SK-N-SH (cell line): Measurements from ENCODE around the gene GDF3. TPM values are rescaled to one million over a fixed set of nuclear protein-coding genes. Genes with fewer than 3 reads are reported as not detected.

ENCODE experiments used
- CTCF ChIA-PET: fragments of 300-600, 350-600 bp; formaldehyde crosslinking; extraction: SDS; loops from one replicate; lab custom pipeline; 2021; lab: Yijun Ruan, JAX
- POLR2A ChIA-PET: fragments of 350-600 bp; sonication (Branson Sonifier 250); formaldehyde crosslinking; extraction: SDS; loops from one replicate; lab custom pipeline; 2020; ENCODE audit warnings: antibody characterized with exemption, inconsistent platforms; lab: Yijun Ruan, JAX
- DNase-seq: peaks from one replicate; pipeline ENCODE4 v3.0.0; 2012
- H2AFZ ChIP-seq: fragments of 200-600 bp; sonication (generic); 2 replicates; pipeline ENCODE4 v1.8.1; 2016; ENCODE audit warnings: antibody characterized with exemption, mild to moderate bottlenecking, low read depth
- H3F3A ChIP-seq: fragments of 200-600 bp; sonication (generic); replicated peaks from 2 replicates; pipeline ENCODE3; 2016; ENCODE audit warnings: antibody characterized with exemption, mild to moderate bottlenecking; ENCODE audit not compliant: insufficient read depth
- H3K27ac ChIP-seq, 2 experiments: fragments of 200-500 bp in 1 of 2; fragments of 200-600 bp in 1 of 2; sonication (Bioruptor generic) in 1 of 2; sonication (generic), shearing (Covaris generic) in 1 of 2; 2 replicates each; pipeline versions ENCODE4 v1.5.1 to v1.6.1; 2014 to 2016; ENCODE audit warnings: low read depth in 2 of 2, inconsistent platforms in 1 of 2, low read length in 1 of 2, mild to moderate bottlenecking in 1 of 2, mixed read lengths in 1 of 2
- H3K27me3 ChIP-seq: fragments of 200-600 bp; sonication (generic), shearing (Covaris generic); 2 replicates; pipeline ENCODE4 v1.6.1; 2016; ENCODE audit warnings: mixed run types; ENCODE audit not compliant: insufficient read depth
- H3K36me3 ChIP-seq, 2 experiments: fragments of 200-500 bp in 1 of 2; fragments of 200-600 bp in 1 of 2; sonication (Bioruptor generic) in 1 of 2; sonication (generic) in 1 of 2; replicated peaks in 1 of 2; 2 replicates each; pipeline versions ENCODE3 to v1.5.1; 2014 to 2016; ENCODE audit warnings: low read length in 1 of 2, mild to moderate bottlenecking in 1 of 2; ENCODE audit not compliant: insufficient read depth in 2 of 2, control insufficient read depth in 1 of 2
- H3K4me1 ChIP-seq, 2 experiments: fragments of 200-500 bp in 1 of 2; fragments of 200-600 bp in 1 of 2; sonication (Bioruptor generic) in 1 of 2; sonication (generic), shearing (Covaris generic) in 1 of 2; 2 replicates each; pipeline versions ENCODE4 v1.5.1 to v1.6.1; 2014 to 2016; ENCODE audit warnings: low read depth in 1 of 2, low read length in 1 of 2, mixed run types in 1 of 2; ENCODE audit not compliant: insufficient read depth in 2 of 2, control insufficient read depth in 1 of 2
- H3K4me2 ChIP-seq: fragments of 200-600 bp; sonication (generic), shearing (Covaris generic); 2 replicates; pipeline ENCODE4 v1.6.1; 2017; ENCODE audit warnings: mixed run types
- H3K4me3 ChIP-seq, 2 experiments: fragments of 200-500 bp in 1 of 2; fragments of 200-600 bp in 1 of 2; sonication (Bioruptor generic) in 1 of 2; sonication (generic), shearing (Covaris generic) in 1 of 2; 2 replicates each; pipeline versions ENCODE4 v1.5.1 to v1.8.1; 2014 to 2016; ENCODE audit warnings: low read depth in 2 of 2, inconsistent platforms in 1 of 2, low read length in 1 of 2, mild to moderate bottlenecking in 1 of 2, mixed read lengths in 1 of 2, moderate library complexity in 1 of 2
- H3K79me2 ChIP-seq: fragments of 200-600 bp; sonication (generic); 2 replicates; pipeline ENCODE4 v1.8.1; 2017; ENCODE audit warnings: mild to moderate bottlenecking; ENCODE audit not compliant: insufficient read depth
- H3K9ac ChIP-seq: fragments of 200-600 bp; sonication (generic); 2 replicates; pipeline ENCODE4 v1.6.1; 2017; ENCODE audit warnings: mixed run types
- H3K9me2 ChIP-seq: fragments of 200-600 bp; sonication (generic); 2 replicates; pipeline ENCODE4 v1.6.1; 2017; ENCODE audit warnings: mixed run types
- H3K9me3 ChIP-seq: fragments of 200-600 bp; sonication (generic); 2 replicates; pipeline ENCODE4 v1.6.1; 2017; ENCODE audit warnings: mixed run types, mild to moderate bottlenecking, moderate library complexity
- H4K20me1 ChIP-seq: fragments of 200-600 bp; sonication (generic); 2 replicates; pipeline ENCODE4 v1.6.1; 2017; ENCODE audit warnings: mild to moderate bottlenecking, mixed run types; ENCODE audit not compliant: insufficient read depth
- CHD2 ChIP-seq: fragments of 150-350 bp; IDR thresholded peaks from 2 replicates; pipeline ENCODE4 v1.6.1; 2018; ENCODE audit warnings: low read length; ENCODE audit not compliant: partially characterized antibody
- ELF1 ChIP-seq: IDR thresholded peaks from 2 replicates; pipeline ENCODE4 v1.4.0; 2012
- EP300 ChIP-seq, 2 experiments: IDR thresholded peaks; 2 replicates each; pipeline versions ENCODE4 v1.4.0 to v1.6.1; 2012; ENCODE audit warnings: borderline replicate concordance in 1 of 2, low read depth in 1 of 2, low read length in 1 of 2
- FOXJ3 ChIP-seq: sonication (generic); formaldehyde crosslinking; IDR thresholded peaks from 2 replicates; pipeline ENCODE4 v1.5.1; 2020; ENCODE audit warnings: mild to moderate bottlenecking, missing genetic modification reagents
- GABPA ChIP-seq: IDR thresholded peaks from 2 replicates; pipeline ENCODE4 v1.4.0; 2012; ENCODE audit warnings: low read depth, mild to moderate bottlenecking
- NFIC ChIP-seq: IDR thresholded peaks from 2 replicates; pipeline ENCODE4 v1.4.0; 2012; ENCODE audit warnings: borderline replicate concordance
- NRF1 ChIP-seq: IDR thresholded peaks from 2 replicates; pipeline ENCODE4 v1.6.1; 2012; ENCODE audit warnings: low read depth, mild to moderate bottlenecking, low read length
- POLR2AphosphoS5 ChIP-seq: IDR thresholded peaks from 2 replicates; pipeline ENCODE4 v1.6.1; 2012; ENCODE audit warnings: low read depth, low read length
- RAD21 ChIP-seq: IDR thresholded peaks from 2 replicates; pipeline ENCODE4 v1.6.1; 2012; ENCODE audit warnings: mild to moderate bottlenecking, low read length
- RXRA ChIP-seq: IDR thresholded peaks from 2 replicates; pipeline ENCODE4 v1.4.0; 2012; ENCODE audit warnings: low read depth, mild to moderate bottlenecking, borderline replicate concordance
- SIN3A ChIP-seq: IDR thresholded peaks from 2 replicates; pipeline ENCODE4 v1.6.1; 2012; ENCODE audit warnings: low read depth, mild to moderate bottlenecking, low read length, moderate library complexity, borderline replicate concordance
- SMC3 ChIP-seq: IDR thresholded peaks from 2 replicates; pipeline ENCODE4 v1.6.1; 2012; ENCODE audit warnings: low read depth, low read length, improper control_type of control experiment
- TCF12 ChIP-seq: IDR thresholded peaks from 2 replicates; pipeline ENCODE4 v1.4.0; 2012
- TEAD4 ChIP-seq: IDR thresholded peaks from 2 replicates; pipeline ENCODE4 v1.4.0; 2012; ENCODE audit warnings: mild to moderate bottlenecking, borderline replicate concordance; ENCODE audit not compliant: insufficient read depth
- WGBS: methylation state at CpG from one replicate; pipeline ENCODE4 v1.1.6; 2017; ENCODE audit warnings: low lambda C conversion rate; 5-methylcytosine and 5-hydroxymethylcytosine counted together
- polyA plus RNA-seq, 3 experiments: library from polyadenylated mRNA; depleted of rRNA; stranded (reverse); fragments of >200 nt; gene quantifications; 2 replicates each; pipeline ENCODE4 v1.2.3, GENCODE V29; 2012
- TF ChIP-seq, protein P1 (sequence below): fragments of 200-600 bp; sonication (generic); IDR thresholded peaks from 2 replicates; pipeline ENCODE4 v1.6.1; 2017; ENCODE audit warnings: antibody characterized with exemption, mild to moderate bottlenecking, moderate library complexity
- TF ChIP-seq, protein P2 (sequence below): IDR thresholded peaks from 2 replicates; pipeline ENCODE4 v1.6.1; 2012; ENCODE audit warnings: mild to moderate bottlenecking, low read depth, low read length, moderate library complexity
- TF ChIP-seq, protein P3 (sequence below): fragments of 150-350 bp; IDR thresholded peaks from 2 replicates; pipeline ENCODE4 v1.6.1; 2016; ENCODE audit warnings: mild to moderate bottlenecking, low read depth, low read length
- TF ChIP-seq, protein P4 (sequence below): IDR thresholded peaks from 2 replicates; pipeline ENCODE4 v1.4.0; 2012; ENCODE audit warnings: low read depth
- TF ChIP-seq, protein P5 (sequence below): fragments of 150-350 bp; IDR thresholded peaks from 2 replicates; pipeline ENCODE4 v1.6.1; 2017; ENCODE audit warnings: antibody characterized with exemption, low read length, low read depth, borderline replicate concordance

GDF3 gene
- polyA plus RNA-seq, 1 of the 3 experiments (the other 2 are of a cell fraction), result not detected

DNA sequence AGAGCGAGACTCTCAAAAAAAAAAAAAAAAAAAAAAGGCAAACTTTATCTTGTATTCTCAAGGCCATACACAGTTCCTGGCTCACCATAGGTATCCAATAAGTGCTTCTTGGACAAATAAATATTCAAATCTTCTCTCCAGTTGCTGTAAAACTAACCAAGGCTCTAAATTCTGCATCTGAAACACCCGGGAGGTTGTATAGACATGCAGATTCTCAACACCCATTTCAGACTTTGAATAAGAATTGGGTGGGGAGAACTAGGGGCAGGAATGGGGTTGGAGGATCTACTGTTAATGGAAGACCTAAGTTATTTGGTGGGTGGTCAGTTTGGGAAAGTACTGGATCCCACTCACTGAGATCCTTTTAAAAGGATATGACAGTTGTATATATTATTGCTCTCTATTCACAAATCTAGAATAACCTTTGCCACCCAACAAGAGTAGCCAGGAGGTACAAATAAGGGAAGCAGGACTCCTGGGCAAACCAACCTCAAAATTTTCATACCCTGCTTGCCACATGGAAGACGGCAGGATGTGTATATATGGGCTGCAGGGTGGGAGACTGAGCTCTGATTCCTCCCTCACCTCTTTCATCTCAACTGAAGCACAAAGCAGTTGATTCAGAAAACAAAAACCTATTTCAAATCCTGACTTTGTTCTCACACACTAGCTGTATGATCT lies 879 bp downstream of the GDF3 start:
- Histone ChIP-seq H2AFZ (no peak overlapping the region), H3F3A (no peaks in the 10 kb centered on the region), H3K9ac (no peak overlapping the region), H3K4me2 (no peak overlapping the region), H3K4me3 (no peak overlapping the region), H4K20me1 (no peaks in the 10 kb centered on the region), H3K36me3 (no peaks in the 10 kb centered on the region), H3K9me2 (no peaks in the 10 kb centered on the region), H3K4me1 (no peaks in the 10 kb centered on the region), H3K9me3 (no peaks in the 10 kb centered on the region), H3K27me3 (peaks cover 54% of the 10 kb centered on the region), H3K79me2 (no peaks in the 10 kb centered on the region), H3K27ac (no peak overlapping the region)
- WGBS, result 14% methylated on average over 3 of the region's 3 CpGs
- TF ChIP-seq NRF1 (no peak), EP300 (IDR thresholded peaks at IDR 0.05; ENCODE audit: borderline replicate concordance in 1 of 2, low read depth in 1 of 2, low read length in 1 of 2) (no peak), FOXJ3 (CRISPR knock-in tag) (no peak), CHD2 (no peak), ELF1 (no peak), NFIC (no peak), SMC3 (no peak), GABPA (no peak)
- TF ChIP-seq, protein P1, sequence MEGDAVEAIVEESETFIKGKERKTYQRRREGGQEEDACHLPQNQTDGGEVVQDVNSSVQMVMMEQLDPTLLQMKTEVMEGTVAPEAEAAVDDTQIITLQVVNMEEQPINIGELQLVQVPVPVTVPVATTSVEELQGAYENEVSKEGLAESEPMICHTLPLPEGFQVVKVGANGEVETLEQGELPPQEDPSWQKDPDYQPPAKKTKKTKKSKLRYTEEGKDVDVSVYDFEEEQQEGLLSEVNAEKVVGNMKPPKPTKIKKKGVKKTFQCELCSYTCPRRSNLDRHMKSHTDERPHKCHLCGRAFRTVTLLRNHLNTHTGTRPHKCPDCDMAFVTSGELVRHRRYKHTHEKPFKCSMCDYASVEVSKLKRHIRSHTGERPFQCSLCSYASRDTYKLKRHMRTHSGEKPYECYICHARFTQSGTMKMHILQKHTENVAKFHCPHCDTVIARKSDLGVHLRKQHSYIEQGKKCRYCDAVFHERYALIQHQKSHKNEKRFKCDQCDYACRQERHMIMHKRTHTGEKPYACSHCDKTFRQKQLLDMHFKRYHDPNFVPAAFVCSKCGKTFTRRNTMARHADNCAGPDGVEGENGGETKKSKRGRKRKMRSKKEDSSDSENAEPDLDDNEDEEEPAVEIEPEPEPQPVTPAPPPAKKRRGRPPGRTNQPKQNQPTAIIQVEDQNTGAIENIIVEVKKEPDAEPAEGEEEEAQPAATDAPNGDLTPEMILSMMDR, result no peak
- TF ChIP-seq, protein P2, sequence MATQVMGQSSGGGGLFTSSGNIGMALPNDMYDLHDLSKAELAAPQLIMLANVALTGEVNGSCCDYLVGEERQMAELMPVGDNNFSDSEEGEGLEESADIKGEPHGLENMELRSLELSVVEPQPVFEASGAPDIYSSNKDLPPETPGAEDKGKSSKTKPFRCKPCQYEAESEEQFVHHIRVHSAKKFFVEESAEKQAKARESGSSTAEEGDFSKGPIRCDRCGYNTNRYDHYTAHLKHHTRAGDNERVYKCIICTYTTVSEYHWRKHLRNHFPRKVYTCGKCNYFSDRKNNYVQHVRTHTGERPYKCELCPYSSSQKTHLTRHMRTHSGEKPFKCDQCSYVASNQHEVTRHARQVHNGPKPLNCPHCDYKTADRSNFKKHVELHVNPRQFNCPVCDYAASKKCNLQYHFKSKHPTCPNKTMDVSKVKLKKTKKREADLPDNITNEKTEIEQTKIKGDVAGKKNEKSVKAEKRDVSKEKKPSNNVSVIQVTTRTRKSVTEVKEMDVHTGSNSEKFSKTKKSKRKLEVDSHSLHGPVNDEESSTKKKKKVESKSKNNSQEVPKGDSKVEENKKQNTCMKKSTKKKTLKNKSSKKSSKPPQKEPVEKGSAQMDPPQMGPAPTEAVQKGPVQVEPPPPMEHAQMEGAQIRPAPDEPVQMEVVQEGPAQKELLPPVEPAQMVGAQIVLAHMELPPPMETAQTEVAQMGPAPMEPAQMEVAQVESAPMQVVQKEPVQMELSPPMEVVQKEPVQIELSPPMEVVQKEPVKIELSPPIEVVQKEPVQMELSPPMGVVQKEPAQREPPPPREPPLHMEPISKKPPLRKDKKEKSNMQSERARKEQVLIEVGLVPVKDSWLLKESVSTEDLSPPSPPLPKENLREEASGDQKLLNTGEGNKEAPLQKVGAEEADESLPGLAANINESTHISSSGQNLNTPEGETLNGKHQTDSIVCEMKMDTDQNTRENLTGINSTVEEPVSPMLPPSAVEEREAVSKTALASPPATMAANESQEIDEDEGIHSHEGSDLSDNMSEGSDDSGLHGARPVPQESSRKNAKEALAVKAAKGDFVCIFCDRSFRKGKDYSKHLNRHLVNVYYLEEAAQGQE, result no peak
- DNase-seq, result no peak
- CTCF ChIA-PET, result no interaction called here
- POLR2A ChIA-PET, result no interaction called here

DNA sequence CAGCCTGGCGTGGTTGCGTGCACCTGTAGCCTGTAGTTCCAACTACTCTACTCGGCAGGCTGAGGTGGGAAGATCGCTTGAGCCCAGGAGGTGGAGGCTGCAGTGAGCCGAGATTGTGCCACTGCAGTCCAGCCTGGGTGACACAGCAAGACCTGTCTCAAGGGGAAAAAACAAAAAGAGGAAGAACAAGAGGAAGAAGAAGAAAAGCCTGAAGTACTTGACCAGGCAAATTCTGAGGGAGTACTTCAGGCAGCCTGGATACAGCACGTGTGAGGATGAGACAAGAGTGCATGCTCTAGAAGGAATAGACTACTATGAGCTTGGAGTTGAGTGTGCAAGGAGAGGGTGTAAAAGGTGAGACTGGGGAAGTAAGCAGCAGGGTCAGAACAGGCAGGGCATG lies 1.8 kb downstream of the GDF3 start:
- WGBS, result 7% methylated on average over 6 of the region's 6 CpGs
- H3K4me3 ChIP-seq, result no peak overlapping the region
- H3K27me3 ChIP-seq, result peaks cover 56% of the 10 kb centered on the region
- ChIA-PET POLR2A (no interaction called here), CTCF (no interaction called here)
- no peaks in the 10 kb centered on the region for H3K4me1 ChIP-seq
- H3K36me3 ChIP-seq, result no peaks in the 10 kb centered on the region
- H2AFZ ChIP-seq, result no peak overlapping the region
- H3K4me2 ChIP-seq, result no peak overlapping the region
- DNase-seq, result no peak
- no peaks in the 10 kb centered on the region for H4K20me1 ChIP-seq
- no peaks in the 10 kb centered on the region for H3F3A ChIP-seq
- H3K9me2 ChIP-seq, result no peaks in the 10 kb centered on the region
- H3K79me2 ChIP-seq, result no peaks in the 10 kb centered on the region
- H3K9ac ChIP-seq, result no peak overlapping the region
- H3K9me3 ChIP-seq, result no peaks in the 10 kb centered on the region
- no peak overlapping the region for H3K27ac ChIP-seq
- TF ChIP-seq, protein P3, sequence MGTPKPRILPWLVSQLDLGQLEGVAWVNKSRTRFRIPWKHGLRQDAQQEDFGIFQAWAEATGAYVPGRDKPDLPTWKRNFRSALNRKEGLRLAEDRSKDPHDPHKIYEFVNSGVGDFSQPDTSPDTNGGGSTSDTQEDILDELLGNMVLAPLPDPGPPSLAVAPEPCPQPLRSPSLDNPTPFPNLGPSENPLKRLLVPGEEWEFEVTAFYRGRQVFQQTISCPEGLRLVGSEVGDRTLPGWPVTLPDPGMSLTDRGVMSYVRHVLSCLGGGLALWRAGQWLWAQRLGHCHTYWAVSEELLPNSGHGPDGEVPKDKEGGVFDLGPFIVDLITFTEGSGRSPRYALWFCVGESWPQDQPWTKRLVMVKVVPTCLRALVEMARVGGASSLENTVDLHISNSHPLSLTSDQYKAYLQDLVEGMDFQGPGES, result no peak
- TF ChIP-seq TCF12, result no peak
- no peak for TF ChIP-seq SIN3A
- TF ChIP-seq, protein P4, sequence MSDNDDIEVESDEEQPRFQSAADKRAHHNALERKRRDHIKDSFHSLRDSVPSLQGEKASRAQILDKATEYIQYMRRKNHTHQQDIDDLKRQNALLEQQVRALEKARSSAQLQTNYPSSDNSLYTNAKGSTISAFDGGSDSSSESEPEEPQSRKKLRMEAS, result no peak
- TF ChIP-seq TEAD4, result no peak
- no peak for TF ChIP-seq RAD21
- TF ChIP-seq, protein P5, sequence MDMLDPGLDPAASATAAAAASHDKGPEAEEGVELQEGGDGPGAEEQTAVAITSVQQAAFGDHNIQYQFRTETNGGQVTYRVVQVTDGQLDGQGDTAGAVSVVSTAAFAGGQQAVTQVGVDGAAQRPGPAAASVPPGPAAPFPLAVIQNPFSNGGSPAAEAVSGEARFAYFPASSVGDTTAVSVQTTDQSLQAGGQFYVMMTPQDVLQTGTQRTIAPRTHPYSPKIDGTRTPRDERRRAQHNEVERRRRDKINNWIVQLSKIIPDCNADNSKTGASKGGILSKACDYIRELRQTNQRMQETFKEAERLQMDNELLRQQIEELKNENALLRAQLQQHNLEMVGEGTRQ, result no peak
- no peak for TF ChIP-seq POLR2AphosphoS5
- no peak for TF ChIP-seq RXRA
